ENCODE data around the gene C22orf39. TPM values are rescaled to one million over a fixed set of nuclear protein-coding genes. Genes with fewer than 3 reads are reported as not detected.
A peak's percentile ranks its signal among the peaks of the same experiment; 100 is the strongest.

C22orf39 gene
- total RNA-seq, 1 donor = 14.4 TPM

DNA sequence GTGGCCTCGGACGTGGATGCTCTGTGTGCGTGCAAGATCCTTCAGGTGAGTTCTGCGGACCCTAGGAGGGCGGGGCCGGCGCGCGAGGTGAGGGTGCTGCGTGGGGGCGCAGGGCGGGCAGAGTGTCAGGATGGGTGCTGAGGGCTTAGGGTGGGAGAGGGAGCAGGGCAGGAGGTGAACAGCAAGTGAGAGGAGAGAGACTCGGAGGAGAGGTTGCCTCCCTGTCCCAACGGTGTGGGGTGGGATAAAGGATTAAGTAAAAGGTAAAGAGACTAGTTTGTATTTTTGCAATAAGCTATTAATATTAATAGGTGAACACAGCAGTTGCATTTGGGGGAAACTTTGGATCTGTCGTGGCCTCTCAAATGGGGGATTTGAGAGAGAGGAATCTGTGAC lies 32.7 kb upstream of the C22orf39 start:
- Histone ChIP-seq H3K9me3 (ENCODE audit: low read depth, low read length) (no peaks in the 10 kb centered on the region), H3K4me1 (ENCODE audit: insufficient read depth, low read length) (peaks cover 22% of the 10 kb centered on the region), H3K4me3 (ENCODE audit: low read length) (peak overlapping the region; percentile 79), H3K27me3 (ENCODE audit: insufficient read depth, low read length) (no peaks in the 10 kb centered on the region)

DNA sequence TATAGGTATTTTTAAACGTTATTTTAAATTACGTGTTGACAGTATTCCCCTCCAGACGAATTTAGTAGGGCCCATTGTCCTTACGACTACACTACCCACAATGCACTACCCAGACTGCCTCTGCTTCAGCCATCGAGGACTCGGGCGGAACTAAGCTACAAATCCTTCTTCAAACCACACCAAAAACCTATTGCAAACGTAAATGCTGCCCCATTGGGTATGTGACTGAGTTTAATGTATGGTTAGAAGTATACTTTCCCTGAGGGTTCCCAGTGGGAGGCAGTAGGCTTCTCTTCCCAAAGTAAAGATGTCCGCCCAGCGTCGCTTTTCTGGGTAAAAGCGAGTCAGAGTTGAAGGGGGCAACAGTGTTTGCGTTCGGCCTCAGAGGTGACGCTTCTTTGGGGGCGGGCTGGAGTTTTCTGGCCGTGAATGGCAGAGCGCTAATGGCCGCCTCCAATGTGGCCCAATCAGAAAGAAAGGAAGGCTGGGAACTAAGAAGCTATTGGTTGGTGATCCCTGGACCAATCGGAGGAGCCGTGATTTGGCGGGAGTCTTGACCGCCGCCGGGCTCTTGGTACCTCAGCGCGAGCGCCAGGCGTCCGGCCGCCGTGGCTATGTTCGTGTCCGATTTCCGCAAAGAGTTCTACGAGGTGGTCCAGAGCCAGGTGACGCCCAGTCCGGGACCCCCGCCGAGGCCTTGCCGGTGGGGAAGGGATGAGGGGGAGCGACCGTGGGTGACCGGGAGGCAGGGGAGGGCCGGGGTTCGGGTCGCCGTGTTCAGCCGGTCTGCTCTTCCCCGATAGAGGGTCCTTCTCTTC lies 32.1 kb upstream of the C22orf39 start, which contains the start of gene CDC45:
CDC45 (plus strand) TSS at position 566 of the 818 bp plus-strand sequence; CDS start at position 615, 49 bp downstream.
- Histone ChIP-seq H3K27me3 (ENCODE audit: insufficient read depth, low read length) (no peaks in the 10 kb centered on the region), H3K4me1 (ENCODE audit: insufficient read depth, low read length) (peaks cover 22% of the 10 kb centered on the region), H3K4me3 (ENCODE audit: low read length) (peak within 1 kb of the TSS; percentile 79), H3K9me3 (ENCODE audit: low read depth, low read length) (no peaks in the 10 kb centered on the region)

DNA sequence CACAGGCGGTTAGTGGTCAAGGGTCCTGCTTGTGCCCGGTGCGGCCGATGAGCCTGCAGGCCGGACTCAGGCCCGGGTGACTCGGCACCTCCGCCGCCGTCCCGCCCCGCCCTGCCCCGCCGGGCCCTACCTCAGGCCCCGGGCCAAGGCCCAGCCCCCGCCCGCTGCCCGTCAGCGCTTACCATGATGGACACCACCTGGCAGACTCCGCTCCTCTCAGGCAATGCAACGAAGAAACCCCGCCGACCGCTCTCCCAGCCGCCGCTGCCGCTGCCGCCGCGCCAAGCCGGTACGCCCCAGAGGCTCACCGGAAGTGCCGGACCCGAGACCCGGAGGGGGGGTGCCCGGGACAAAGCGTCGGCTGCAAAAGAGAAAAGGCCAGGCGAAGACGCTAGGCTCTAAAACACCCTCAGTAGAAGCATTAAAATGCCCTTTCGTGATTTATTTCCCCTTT lies 31.4 kb upstream of the C22orf39 start, which contains the start of gene UFD1:
UFD1 (minus strand) TSS at position 293 of the 454 bp plus-strand sequence; CDS start at position 185, 108 bp downstream.
- peaks cover 22% of the 10 kb centered on the region for H3K4me1 ChIP-seq (ENCODE audit: insufficient read depth, low read length)
- H3K9me3 ChIP-seq (ENCODE audit: low read depth, low read length) = no peaks in the 10 kb centered on the region
- H3K27me3 ChIP-seq (ENCODE audit: insufficient read depth, low read length) = no peaks in the 10 kb centered on the region
- peak within 1 kb of the TSS; percentile 79 for H3K4me3 ChIP-seq (ENCODE audit: low read length)

DNA sequence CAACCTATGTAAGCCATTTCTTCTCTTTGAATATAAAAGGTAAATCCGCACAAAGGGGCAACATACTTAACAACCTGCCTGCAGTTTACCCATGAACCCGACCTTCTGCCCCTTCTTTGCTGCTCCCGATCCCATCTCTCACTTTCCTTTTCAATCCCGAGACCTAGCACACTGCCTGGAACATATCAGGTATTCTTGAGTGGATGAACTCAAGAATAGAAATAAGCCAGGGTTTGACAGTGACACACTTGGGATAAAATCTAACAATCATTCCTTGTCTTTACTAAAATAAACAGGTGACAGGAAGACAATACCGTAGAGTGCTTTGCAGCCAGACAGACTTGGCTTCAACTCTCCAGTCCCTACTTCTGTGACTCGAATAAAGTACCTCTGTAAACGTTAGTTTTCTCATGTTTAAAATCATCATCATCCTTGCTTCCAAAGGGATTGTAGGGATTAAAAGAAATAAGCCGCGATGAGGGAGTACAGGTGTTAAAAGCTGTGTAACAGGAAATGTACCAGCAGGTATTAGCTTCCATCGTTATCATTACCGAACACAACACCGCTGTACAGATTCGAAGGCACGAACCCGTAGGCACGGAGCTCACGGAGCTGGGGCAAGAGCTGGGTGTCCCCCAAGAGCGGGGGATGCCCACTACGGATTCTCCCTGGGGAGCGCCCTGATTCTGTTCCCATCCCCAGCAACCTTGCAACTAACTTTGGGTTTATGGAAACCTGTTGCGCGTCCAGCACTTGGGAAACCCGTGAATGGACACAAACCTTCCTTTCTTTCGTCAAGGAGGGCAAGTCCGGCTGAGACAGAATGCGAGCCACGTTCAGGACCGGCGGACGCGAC lies 30.8 kb upstream of the C22orf39 start:
- Histone ChIP-seq H3K4me1 (ENCODE audit: insufficient read depth, low read length) (peaks cover 22% of the 10 kb centered on the region), H3K27me3 (ENCODE audit: insufficient read depth, low read length) (no peaks in the 10 kb centered on the region), H3K9me3 (ENCODE audit: low read depth, low read length) (no peaks in the 10 kb centered on the region), H3K4me3 (ENCODE audit: low read length) (peak overlapping the region; percentile 79)

DNA sequence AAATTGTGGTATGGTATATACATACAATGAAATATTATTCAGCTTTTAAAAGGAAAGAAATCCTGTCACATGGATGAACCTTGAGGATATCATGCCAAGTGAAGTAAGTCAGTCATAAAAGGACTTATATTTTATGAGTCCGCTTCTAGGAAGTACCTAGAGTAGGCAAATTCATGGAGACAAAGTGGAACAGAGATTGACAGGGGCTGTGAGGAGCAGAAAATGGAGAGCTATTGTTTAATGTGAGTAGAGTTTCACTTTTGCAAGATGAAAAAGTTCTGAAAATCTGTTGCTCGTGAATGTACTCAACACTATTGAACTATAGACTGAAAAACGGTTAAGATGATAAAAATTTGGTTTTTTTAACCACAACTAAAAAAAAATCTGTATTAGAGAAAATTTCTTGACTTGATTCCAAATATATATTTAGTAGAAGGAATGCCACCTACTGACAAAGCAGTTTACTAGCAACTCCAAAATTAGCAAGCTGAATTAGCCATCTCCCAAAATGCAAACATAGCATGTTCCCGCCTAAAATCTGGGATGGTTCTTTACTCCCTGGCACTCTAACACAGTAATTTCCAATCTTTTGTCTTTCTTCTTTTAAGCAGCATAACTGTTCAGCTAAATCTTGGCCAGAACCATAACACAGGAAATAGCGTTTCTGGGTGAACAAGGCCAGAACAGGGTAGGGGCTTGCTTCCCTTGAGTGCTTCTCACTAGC lies 30.0 kb upstream of the C22orf39 start:
- no peaks in the 10 kb centered on the region for H3K9me3 ChIP-seq (ENCODE audit: low read depth, low read length)
- peak overlapping the region; percentile 79 for H3K4me3 ChIP-seq (ENCODE audit: low read length)
- H3K27me3 ChIP-seq (ENCODE audit: insufficient read depth, low read length) = no peaks in the 10 kb centered on the region
- H3K4me1 ChIP-seq (ENCODE audit: insufficient read depth, low read length) = peaks cover 22% of the 10 kb centered on the region

DNA sequence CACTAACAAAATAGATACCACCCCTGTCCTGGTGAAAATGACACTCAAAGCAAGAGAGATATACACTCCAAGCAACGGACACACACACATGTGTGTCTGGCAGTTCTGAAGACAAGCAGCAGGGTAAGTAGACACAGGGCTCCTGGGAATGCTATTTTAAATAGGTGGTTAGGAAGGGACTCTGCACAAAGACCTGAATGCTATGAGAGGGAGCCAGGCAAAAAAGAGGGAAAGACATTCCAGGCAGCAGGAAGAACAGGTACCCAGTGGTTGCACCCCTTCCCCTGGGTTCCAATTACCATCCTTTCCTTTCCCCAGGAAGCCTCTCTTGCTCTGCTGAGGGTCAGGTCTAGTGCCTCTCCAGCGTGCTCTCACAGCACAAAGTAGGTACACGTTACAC lies 28.5 kb upstream of the C22orf39 start:
- peaks cover 22% of the 10 kb centered on the region for H3K4me1 ChIP-seq (ENCODE audit: insufficient read depth, low read length)
- H3K4me3 ChIP-seq (ENCODE audit: low read length) = no peak overlapping the region
- H3K9me3 ChIP-seq (ENCODE audit: low read depth, low read length) = no peaks in the 10 kb centered on the region
- no peaks in the 10 kb centered on the region for H3K27me3 ChIP-seq (ENCODE audit: insufficient read depth, low read length)

DNA sequence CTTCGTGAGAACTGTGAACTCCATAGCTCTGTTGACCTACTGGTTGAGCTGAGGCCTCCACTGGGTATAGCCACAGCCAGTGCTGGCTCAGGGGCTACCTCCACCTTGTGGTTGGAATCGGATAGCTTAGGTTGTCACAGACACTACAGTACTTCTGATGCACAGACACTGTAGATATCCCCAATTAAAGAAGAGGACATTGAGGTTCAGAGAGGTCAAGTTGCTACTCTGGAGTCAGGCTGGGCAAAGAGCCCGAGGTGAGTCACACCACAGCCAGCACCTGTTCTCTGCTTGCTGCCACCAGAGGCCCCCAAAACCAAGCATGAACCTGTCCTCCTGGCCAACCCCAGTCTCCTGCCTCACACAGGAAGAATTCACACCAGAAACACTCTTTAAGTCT lies 26.1 kb upstream of the C22orf39 start:
- peaks cover 15% of the 10 kb centered on the region for H3K4me1 ChIP-seq (ENCODE audit: insufficient read depth, low read length)
- H3K9me3 ChIP-seq (ENCODE audit: low read depth, low read length) = no peaks in the 10 kb centered on the region
- H3K4me3 ChIP-seq (ENCODE audit: low read length) = no peak overlapping the region
- no peaks in the 10 kb centered on the region for H3K27me3 ChIP-seq (ENCODE audit: insufficient read depth, low read length)

DNA sequence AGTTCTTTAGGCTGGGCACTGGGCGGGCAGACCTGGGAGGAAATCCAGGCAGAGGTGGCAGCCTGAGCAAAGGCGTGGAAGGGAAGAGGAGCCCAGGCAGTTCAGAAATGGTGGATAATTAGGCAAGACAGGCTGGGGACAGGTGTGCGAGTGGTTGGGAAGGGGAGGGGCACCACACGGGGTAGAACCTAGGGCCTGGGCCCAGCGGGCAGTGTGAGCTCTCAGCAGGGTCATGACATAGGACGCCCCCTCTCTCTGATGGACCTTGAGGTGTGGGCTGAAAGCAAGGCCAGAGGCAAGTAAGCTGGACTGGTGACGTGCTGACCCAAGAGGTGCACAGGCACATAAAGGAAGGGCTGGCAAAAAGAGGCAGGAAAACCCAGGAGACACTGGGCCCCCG lies 24.7 kb upstream of the C22orf39 start:
- Histone ChIP-seq H3K4me1 (ENCODE audit: insufficient read depth, low read length) (peaks cover 2% of the 10 kb centered on the region), H3K27me3 (ENCODE audit: insufficient read depth, low read length) (no peaks in the 10 kb centered on the region), H3K4me3 (ENCODE audit: low read length) (no peak overlapping the region), H3K9me3 (ENCODE audit: low read depth, low read length) (no peaks in the 10 kb centered on the region)

DNA sequence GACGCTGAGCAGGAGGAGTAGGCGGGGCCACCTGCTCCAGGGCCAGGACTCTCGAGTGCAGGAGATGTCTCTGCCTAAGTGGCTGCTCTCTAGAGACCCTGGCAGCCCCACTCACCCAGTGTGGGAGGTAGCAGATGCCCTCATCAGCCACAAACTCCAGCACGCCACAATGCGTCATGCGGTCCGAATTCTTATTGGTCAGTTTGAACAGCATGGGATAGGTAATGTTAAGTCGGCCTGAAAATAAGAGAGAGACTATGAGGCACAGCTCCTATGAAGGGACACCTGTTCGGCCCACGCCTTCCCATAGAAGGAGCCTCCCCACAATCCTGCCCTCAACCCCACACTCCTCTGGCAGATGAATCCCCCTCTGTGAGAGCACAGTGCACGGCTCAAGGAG lies 24.1 kb upstream of the C22orf39 start:
- H3K4me3 ChIP-seq (ENCODE audit: low read length) = no peak overlapping the region
- no peaks in the 10 kb centered on the region for H3K27me3 ChIP-seq (ENCODE audit: insufficient read depth, low read length)
- no peaks in the 10 kb centered on the region for H3K4me1 ChIP-seq (ENCODE audit: insufficient read depth, low read length)
- H3K9me3 ChIP-seq (ENCODE audit: low read depth, low read length) = no peaks in the 10 kb centered on the region

DNA sequence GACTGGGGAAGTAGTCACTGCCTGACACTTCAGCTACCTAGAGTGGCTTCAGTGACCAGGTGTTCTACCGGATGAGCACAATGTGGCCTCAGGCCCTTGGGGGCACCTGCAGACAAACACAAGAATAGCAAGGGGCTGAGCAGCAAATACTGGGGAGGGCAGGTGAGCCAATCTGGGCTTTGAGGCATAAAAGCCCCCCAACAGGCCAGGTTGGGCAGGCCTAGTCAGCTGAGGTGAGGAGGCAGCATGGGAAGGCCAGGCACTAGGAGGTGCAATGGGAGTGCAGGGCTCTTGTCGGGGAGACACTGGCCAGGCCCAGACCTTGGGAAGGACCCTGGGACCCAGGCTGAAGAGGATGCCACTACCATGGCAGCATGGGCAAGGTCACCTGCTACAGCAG lies 22.5 kb upstream of the C22orf39 start:
- Histone ChIP-seq H3K27me3 (ENCODE audit: insufficient read depth, low read length) (no peaks in the 10 kb centered on the region), H3K9me3 (ENCODE audit: low read depth, low read length) (no peaks in the 10 kb centered on the region), H3K4me3 (ENCODE audit: low read length) (no peak overlapping the region), H3K4me1 (ENCODE audit: insufficient read depth, low read length) (no peaks in the 10 kb centered on the region)

DNA sequence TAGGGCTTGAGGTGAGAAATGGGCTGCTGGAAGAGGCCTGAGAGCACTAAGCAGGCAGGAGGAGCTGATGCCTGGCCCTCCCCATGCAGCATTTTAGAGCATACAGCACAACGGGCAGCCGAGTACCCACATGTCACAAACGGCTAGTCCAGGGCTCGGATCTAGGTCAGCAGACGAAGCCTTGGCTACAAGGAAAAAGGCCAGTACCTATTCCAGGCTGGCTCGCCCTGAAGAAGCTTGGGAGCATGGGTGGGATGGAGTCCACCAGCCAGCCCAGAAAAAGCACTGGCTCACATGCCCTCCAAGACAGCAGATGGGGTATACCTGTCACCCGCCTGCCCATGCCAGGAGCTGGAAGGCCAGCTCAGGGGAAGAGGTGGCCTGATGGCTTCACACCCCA lies 21.9 kb upstream of the C22orf39 start:
- no peaks in the 10 kb centered on the region for H3K4me1 ChIP-seq (ENCODE audit: insufficient read depth, low read length)
- no peak overlapping the region for H3K4me3 ChIP-seq (ENCODE audit: low read length)
- no peaks in the 10 kb centered on the region for H3K27me3 ChIP-seq (ENCODE audit: insufficient read depth, low read length)
- no peaks in the 10 kb centered on the region for H3K9me3 ChIP-seq (ENCODE audit: low read depth, low read length)

DNA sequence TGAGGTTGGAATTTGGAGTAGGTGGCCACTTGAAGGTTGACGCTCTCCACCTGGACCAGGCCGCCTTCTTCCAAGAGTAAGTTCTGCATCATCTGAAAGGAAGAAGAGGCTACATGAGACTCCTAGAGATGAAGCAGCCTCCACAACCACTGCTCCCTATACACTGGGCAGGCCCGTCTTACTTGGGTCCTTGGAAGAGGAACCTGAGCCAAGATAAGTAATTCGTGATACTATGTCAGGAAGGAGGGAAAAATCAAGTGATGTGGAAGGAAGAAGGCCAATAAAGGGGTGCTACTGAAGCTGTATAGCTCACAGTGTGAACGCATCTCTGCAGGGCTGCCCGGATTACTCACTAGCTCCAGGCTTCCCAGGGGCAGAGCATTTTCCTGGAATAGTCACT lies 20.4 kb upstream of the C22orf39 start:
- Histone ChIP-seq H3K27me3 (ENCODE audit: insufficient read depth, low read length) (no peaks in the 10 kb centered on the region), H3K9me3 (ENCODE audit: low read depth, low read length) (no peaks in the 10 kb centered on the region), H3K4me3 (ENCODE audit: low read length) (no peak overlapping the region), H3K4me1 (ENCODE audit: insufficient read depth, low read length) (no peaks in the 10 kb centered on the region)

DNA sequence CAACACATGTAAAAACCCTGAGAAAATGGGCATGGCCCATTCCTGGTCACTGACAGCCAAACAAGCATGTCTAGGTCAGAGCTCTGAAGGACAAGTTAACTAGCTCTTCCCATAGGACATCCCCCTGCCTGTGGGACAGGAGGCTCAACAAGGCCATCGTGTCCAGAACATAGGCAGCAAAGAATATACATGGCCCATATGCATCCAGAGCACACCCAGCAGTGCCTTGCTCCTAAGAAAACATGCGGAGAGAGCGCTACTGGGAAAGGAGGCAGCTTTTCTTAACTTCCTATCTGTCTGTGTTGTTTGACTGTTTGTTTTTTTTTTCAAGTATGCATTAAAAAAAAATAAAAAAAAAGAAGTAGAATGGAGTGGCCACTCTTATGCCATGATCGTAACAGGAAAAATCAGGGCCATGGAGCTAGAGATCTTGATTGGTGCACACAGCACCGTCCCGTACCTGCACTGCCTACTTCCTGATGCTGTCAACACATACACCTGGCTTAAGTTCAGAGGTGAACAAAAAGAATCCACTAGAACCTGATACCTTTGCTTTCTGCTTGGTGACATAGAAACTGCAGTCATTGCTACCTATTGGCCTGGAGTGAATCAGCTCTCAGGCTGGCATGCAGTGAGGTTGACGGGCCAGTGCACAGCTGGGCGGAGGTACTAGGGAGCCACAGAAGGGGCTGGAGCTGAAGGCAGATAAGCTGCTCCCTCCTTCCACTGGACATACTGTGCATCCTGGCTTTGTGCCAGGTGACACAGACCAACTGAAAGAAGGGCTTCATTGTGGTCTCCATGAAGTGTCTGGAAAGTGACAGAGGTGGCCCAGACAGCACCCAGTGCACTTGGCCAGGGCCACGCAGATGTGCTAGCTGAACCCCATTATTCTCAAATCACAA lies 19.6 kb upstream of the C22orf39 start:
- no peaks in the 10 kb centered on the region for H3K4me1 ChIP-seq (ENCODE audit: insufficient read depth, low read length)
- H3K9me3 ChIP-seq (ENCODE audit: low read depth, low read length) = no peaks in the 10 kb centered on the region
- no peak overlapping the region for H3K4me3 ChIP-seq (ENCODE audit: low read length)
- H3K27me3 ChIP-seq (ENCODE audit: insufficient read depth, low read length) = no peaks in the 10 kb centered on the region

DNA sequence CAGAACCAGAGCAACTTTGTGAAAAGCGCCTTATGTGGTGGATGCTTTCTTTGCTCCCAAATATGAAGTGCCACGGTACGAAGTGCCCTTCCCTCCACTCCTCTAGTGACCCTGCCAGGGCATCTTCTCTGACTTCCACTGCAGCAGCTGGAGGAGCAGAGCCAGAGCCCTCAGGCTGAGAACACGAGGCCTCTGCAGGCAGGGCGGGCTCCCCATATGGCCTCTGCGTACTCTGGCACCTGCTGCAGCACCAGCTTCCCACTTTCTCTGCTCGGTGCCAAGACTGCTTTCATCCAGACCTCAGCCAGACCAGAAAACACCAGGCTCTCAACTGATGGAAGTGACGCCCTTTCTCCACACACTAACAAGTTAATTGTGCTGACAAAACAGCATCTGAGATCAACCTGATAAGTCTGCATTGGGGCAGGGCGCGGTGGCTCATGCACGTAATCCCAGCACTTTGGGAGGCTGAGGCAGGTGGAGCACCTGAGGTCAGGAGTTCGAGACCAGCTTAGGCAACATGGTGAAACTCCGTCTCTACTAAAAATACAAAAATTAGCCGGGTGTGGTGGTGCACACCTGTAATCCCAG lies 18.7 kb upstream of the C22orf39 start:
- Histone ChIP-seq H3K9me3 (ENCODE audit: low read depth, low read length) (no peaks in the 10 kb centered on the region), H3K4me1 (ENCODE audit: insufficient read depth, low read length) (no peaks in the 10 kb centered on the region), H3K4me3 (ENCODE audit: low read length) (no peak overlapping the region), H3K27me3 (ENCODE audit: insufficient read depth, low read length) (no peaks in the 10 kb centered on the region)

All from mononuclear cell (primary cell).